ENCODE data around the gene C1QL1. TPM values are rescaled to one million over a fixed set of nuclear protein-coding genes. Genes with fewer than 3 reads are reported as not detected.
A peak's percentile ranks its signal among the peaks of the same experiment; 100 is the strongest.

Gene C1QL1
- total and polyA plus RNA-seq, 2 of the 13 experiments (the other 11 are each of a cell fraction or from before 2014, with no cell fraction given): 0.11 TPM

GRCh38 chr17:44922746-44923470, 45.2 kb downstream of the C1QL1 start:
- FAIRE-seq (no peak), DNase-seq (ENCODE audit: low spot score) (no peak), ATAC-seq (peak; percentile 3; the same call in 1 of the 3 replicates)
- BruUV-seq (replicated peaks): no TSS peak
- no peak for TF ChIP-seq ARID5B (CRISPR knock-in tag; IDR thresholded peaks at IDR 0.05)
- no peak for TF ChIP-seq ZNF883 (CRISPR knock-in tag; IDR thresholded peaks at IDR 0.05; ENCODE audit: not compliant biosample characterization)
- no peak for TF ChIP-seq ZNF354B (CRISPR knock-in tag; IDR thresholded peaks at IDR 0.05)
- no peak for TF ChIP-seq ZZZ3 (CRISPR knock-in tag; IDR thresholded peaks at IDR 0.05; ENCODE audit: borderline replicate concordance)
- no peak for TF ChIP-seq ZNF431 (CRISPR knock-in tag; IDR thresholded peaks at IDR 0.05; ENCODE audit: borderline replicate concordance, low read depth)
- no peak for TF ChIP-seq ZNF335 (CRISPR knock-in tag; IDR thresholded peaks at IDR 0.05)
- TF ChIP-seq POLR2A (IDR thresholded peaks at IDR 0.05; ENCODE audit: insufficient read depth in 1 of 2, low read depth in 2 of 2, low read length in 2 of 2): no peak
- TF ChIP-seq BRCA1 (CRISPR knock-in tag; IDR thresholded peaks at IDR 0.05): no peak
- no peak overlapping the region for H3K9ac ChIP-seq (ENCODE audit: insufficient read depth, low read depth, low read length)
- intact Hi-C loops (cut with micrococcal nuclease; ENCODE audit: unreplicated experiment): no loop called here
- no peak overlapping the region for H3K4me3 ChIP-seq (replicated peaks in 1 of 3; ENCODE audit: insufficient read depth in 1 of 3, low read depth in 2 of 3, low read length in 3 of 3)
- 16% methylated on average over 15 of the region's 19 CpGs for WGBS (ENCODE audit: low lambda C conversion rate)
- in situ Hi-C loops (cut with HindIII; ENCODE audit: extremely low pct_ligation_motif_present, low pct_unique_long_range_greater_than_20kb): loop anchor here (5.0 to 10.0 kb wide), 3 partner anchors 39 to 182 kb away; no protein-coding TSS in a partner anchor
- H3K27me3 ChIP-seq (ENCODE audit: control insufficient read depth in 1 of 2, insufficient read depth in 2 of 2, low read length in 2 of 2): peaks cover 9 to 30% of the 10 kb centered on the region in 2 experiments; a peak in 4 of 5 replicates
- H3K36me3 ChIP-seq (replicated peaks in 1 of 2; ENCODE audit: control insufficient read depth in 1 of 2, insufficient read depth in 2 of 2, low read length in 2 of 2): peaks cover 14 to 23% of the 10 kb centered on the region in 2 experiments
- no peak overlapping the region for H3K27ac ChIP-seq (ENCODE audit: extremely low read length, insufficient read depth, low read length)
- POLR2A ChIA-PET: no interaction called here
- CTCF ChIA-PET (ENCODE audit: low intra/inter-chr PET ratio, low total read pairs): no interaction called here
- H3K4me2 ChIP-seq (ENCODE audit: low read depth, low read length): no peak overlapping the region
- H3K79me2 ChIP-seq (ENCODE audit: insufficient read depth, low read length): no peaks in the 10 kb centered on the region
- H2AFZ ChIP-seq (ENCODE audit: low read length): no peak overlapping the region
- no peaks in the 10 kb centered on the region for H3K9me3 ChIP-seq (ENCODE audit: low read length)
- H3K4me1 ChIP-seq (ENCODE audit: insufficient read depth, low read length): peaks cover 10% of the 10 kb centered on the region
- H4K20me1 ChIP-seq (ENCODE audit: insufficient read depth, low read length): no peaks in the 10 kb centered on the region

All from HepG2 (cell line).